Stimulated activated CD4-positive, alpha-beta T cell treated with anti-CD3 and anti-CD28 coated beads, TNF-alpha, amount 100 ng/mL, for 4 hours (primary cell): ENCODE measurements around the gene MORN1.

Source experiments
- DNase-seq, 3 experiments: peaks; one replicate each; pipeline ENCODE4 v3.0.0-alpha.2; 2020; ENCODE audit warnings: low read depth in 3 of 3

The MORN1 gene

DNA sequence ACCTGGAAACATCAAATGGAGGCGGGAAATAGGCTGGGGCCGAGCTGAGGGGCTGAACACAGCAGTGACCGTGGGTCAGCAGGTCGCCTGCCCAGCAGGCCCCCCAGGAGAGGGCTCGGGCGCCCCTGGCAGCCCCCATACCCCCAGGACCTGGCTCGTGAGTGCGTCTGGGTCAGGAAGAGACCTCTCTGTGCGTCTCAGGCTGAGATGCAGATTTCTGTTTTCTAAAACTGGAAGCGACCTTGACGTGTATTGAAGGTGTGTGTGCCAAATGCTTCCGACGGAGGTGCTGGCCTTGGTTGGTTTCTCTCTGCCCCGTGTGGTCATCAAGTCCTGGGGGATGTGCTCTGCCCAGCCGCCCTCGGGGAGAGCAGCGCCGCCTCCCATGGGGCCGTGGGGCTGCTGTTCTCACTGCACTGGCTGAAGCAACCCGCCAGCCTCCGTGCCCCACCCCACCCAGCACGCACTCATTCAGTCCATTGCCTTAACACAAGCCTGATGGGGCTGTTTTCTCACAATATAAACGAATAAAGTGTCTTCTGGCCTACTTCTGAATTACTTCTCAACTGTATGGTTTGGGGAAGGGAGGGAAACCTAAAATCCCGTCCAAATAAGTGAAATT is 13.6 kb upstream of the MORN1 start:
- DNase-seq, result no peak

DNA sequence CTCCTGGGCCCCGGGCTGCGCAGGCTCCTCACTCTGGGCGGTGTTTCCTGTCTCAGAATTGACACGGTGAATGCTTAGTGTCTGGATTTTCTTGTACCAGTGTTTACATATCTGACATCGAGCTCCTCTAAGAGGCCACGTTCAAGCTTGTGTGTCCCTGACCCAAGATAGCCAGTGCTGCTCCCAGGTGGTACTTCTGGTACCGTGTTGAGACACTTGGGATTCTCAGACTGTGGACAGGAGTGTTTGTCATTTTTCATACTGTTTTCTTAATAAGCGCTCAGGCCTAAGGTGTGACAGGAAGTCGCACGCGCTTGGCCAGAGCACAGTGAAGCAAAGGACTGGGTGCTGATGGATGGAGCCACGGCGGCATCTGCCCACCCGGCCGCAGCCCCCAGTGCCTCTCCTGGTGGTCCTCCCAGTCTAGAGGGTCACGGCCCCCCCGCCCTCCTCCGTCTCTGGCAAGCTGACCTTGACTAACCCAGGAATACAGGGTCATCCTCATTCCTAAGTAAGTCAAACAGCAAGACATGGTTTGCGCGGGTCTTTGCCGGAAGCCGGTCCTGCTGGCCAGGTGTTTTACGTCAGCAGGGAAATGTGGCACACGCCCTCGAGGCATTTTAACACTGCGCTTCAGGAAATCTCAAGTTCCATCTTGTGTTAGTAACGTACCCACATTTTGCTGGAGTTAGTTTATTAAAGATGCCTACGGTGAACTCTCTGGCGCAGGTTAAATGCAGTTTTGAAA is 13.0 kb upstream of the MORN1 start:
- DNase-seq, result no peak

DNA sequence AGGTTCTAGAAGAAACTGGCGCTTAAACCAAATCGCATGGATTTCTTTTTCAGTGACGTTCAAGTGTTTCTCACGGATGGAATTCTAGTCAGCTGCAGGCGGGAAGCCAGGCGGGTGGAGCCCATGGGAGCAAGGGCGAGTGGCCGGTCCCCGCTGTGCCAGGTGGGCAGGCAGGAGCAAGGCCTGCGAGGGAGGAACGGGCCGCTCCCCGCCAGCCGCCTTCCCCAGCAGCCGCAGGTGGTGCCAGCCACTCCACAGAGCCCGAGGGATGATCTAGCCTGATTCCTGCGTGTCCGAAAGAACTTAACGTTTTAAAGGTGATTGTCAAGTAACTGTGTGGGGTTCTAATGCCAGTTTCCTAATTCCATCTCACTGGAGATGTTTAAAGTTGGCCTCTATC is 11.9 kb upstream of the MORN1 start:
- DNase-seq, result no peak

DNA sequence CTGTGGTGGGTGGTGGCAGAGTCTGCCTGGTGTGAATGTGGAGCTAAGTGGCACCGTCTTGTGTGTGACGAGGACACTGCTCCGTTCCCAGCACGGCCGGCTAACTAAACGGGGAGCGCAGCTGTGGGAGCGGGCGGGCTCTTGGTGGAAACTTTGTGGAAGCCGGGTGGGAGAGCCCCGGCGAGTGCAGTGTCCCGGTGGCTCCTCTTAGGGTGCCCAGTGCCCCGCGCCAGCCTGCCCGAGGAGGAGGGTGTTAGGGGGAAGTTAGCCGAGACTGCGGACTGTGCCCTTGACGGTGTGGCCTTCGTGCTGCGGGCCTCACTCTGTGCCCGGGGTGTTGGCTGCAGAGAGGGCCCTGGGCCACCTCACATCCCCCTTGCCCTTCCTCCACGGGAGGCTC is 11.1 kb upstream of the MORN1 start:
- no peak for DNase-seq

DNA sequence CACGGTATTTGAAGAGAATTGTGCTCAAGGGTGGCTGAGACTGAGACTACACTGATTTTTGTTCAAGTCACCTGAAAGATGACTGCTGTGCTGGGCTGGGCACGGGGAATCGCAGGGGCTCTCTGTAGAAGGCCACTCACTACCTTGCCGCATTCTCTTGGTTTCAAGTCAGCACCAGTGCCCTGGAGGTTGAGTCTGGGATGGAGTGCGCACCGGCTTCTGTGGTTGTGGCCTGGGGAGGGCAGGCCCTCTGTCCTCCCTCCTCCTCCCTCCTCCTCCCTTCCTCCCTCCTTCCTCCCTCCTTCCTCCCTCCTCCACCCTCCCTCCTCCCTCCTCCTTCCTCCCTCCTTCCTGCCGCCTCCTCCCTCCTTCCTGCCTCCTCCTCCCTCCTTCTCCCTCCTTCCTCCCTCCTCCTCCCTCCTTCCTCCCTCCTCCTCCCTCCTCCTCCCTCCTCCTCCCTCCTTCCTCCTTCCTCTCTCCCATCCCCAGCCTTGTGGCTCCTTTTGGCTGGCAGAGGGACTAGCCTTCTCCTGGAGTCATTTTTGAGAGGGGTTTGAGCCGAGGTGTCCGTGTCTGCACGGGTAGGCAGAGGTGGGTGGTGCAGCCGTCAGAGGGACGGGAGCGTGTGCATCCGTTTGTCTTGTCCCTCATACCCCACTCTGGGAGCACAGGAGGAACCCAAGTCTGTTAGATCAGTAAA is 9.7 kb upstream of the MORN1 start:
- DNase-seq, result no peak

DNA sequence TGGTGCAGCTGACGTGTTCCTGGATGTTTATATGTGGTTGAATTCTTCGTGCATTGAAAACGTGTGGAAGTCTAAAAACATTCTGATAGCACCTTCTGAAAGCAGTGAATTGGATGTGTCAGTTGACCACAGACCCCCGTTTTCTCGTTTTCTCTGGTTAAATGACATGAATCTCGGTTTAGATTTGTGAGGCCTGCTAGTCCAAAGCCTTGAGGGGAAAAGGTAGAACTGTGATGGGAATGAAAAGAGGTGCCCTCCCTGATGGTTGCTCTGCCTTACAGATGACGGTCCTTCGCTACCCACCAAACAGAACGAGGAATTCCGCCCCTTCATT is 9.2 kb upstream of the MORN1 start:
- no peak for DNase-seq

DNA sequence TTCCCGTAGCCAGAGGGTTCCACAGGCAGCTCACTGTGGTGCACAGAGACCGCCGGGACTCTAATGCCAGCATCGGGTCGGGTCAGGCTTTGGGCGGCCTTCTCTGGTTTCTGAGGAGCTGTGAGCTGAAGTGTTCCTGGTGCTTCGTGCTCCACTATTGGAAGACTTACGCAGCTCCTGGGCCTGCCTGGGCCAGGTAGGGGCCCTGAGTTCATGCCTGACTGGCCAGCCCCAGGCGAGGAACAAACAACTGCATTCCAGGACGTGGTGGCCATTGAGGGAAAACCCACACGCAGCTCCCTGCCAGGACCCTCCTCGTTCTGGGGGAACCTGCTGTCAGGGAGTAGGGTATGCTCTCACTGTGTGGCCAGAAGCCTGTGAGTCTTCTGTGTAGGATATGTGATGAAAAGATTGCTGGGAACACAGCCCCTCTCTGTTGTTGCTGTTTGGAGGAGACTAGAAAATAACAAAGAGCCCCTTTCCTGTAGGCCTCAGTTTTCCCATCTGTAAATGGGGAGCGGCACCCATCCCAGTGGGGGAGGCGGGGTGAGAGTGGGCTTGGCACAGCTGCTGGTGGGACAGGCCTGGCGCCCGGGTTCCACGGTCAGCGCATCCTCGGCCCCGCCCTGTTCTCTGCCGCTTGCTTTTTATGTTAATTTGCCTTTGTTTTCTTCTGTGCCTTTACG is 8.7 kb upstream of the MORN1 start:
- DNase-seq, result no peak

DNA sequence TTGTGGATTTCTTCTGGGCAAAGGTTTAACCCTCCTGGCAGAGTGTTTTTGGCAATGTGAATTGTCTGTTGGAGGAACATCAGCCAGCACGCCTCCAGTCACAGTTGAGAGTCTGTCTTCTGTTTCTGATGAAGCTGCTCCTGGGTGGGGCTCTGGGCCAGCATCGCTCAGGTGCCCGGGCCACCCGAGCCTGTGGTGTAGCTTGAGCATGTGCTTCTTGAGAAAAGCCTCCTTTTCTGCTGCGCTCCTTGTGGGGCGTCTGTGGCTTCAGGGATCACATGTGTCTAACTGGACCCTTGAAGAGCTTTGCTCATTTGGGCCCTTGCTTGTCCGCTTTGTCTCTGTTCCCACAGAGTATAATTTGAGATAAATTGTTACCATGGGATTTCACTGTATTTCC is 7.5 kb upstream of the MORN1 start:
- no peak for DNase-seq

DNA sequence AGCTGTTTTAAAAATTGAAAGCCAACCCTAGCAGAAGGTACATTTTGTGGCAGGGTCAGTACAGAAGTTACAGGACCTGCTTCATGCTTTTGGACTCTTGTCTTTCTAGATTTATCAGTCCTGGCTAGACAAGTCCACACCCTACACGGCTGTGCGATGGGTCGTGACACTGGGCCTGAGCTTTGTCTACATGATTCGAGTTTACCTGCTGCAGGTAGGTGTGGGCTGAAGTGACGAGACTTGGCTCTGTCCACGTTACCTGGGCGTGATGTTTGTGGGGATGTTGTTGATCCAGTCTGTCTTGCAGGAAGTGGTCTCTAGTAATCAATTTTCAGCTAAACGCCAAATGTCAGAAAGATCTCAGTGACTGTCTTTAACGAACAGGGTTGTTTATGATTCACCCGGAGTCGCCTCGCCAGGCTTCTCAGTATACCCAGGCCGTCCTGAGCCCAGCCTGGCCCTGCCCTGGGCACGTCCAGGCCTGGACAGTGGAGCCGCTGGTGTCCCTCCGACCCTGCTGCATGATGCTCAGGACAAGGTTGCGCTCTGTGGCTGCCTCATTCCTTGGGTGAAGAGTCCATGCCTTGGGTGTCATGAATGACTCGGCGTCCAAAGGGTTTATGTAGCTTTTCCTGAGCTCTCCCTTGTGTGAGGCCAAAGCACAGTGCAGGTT is 5.8 kb upstream of the MORN1 start:
- no peak for DNase-seq

DNA sequence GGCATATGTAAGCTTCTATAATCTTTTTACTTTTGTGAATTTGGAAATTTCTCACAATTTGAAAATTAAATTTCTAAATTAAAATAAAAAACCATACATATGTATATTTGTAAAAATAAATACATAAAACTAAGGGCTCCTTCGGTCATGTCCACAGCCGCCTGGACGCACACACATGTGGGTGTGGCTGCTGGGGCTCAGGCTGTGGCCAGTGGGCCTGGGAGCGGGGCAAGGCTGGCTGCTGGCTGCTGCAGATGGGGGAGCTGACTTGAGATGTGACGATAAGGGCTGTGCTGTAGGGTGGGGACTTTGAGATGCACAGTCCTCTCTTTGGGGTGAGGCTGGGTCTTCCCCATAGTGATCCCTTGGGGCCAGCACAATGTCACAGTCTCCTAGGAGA is 5.1 kb upstream of the MORN1 start:
- DNase-seq, result no peak

DNA sequence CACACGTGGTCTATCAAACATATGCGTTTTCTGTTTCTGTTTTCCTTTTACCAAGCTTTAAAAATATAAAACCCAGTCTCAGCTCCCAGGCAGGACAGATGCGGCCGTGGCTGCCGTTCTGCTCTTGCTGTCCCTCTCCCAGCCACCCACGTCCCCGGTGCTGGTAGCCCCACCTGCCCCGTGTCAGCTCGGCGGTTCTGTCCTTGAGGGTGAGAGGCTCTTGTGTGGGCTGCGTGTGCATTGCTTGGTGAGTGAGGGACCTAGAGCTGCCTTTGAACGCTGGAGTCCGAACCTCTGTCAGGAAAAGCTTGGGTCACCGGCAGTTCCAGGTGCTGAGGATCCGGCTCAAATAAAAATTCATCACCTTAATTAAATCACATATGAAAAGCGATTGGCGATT is 4.7 kb upstream of the MORN1 start:
- no peak for DNase-seq

DNA sequence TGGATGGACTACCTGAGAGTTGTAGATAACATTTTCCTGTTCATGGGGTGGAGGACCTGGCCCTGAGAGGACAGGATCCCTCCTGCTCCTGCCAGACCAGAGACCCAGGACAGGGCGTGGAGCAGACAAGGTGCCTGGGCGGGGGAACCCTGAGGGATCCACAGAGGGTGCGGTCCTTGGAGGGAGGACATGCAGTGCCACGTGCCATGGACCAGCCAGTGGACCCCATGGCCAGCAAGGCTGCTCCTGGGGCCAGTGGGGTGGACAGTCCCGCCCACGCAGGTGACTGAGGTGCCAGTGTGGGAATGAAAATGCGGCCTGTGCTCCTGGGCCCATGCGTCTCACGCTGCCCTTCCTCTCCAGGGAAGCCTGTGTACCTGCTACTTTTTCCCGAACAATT is 3.9 kb upstream of the MORN1 start:
- DNase-seq, result no peak

DNA sequence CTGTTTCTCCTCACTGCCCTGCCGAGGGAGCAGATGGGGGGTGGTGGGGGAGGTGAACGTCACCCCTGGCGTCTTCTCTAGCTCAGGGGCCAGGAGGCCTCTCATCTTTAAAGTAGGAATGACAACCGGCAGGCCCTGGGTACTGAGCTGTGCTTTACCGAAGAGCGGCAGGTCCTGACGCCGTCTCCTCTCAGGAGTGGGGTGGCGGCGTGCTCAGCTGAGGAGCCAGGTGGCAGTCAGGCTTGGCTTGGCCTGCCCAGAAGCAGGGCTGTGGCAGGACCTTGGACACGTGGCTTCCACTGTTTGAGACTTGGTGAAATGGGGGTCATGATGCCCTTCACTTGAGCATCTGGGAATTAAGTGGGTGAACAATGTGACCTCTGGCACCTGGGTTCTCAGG is 3.4 kb upstream of the MORN1 start:
- no peak for DNase-seq

DNA sequence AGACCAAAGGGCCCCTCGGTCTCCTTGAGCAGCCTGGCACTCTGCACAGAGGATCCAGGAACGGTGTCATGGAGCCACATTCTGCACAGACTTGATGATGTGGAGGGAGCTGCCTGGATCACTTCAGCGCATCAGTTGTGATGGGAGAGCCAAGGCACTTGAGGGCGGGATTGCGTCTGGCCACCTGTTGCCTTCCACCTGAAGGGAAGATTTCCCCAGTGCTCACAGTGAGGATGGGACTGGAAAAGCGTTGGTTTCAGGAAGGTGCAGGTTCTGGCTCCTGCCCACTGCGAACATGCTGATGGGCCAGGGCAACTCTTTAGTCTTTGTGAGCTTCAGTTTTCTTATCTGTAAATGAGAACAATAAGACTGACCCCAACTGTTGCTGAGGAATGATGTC is 2.9 kb upstream of the MORN1 start:
- no peak for DNase-seq

DNA sequence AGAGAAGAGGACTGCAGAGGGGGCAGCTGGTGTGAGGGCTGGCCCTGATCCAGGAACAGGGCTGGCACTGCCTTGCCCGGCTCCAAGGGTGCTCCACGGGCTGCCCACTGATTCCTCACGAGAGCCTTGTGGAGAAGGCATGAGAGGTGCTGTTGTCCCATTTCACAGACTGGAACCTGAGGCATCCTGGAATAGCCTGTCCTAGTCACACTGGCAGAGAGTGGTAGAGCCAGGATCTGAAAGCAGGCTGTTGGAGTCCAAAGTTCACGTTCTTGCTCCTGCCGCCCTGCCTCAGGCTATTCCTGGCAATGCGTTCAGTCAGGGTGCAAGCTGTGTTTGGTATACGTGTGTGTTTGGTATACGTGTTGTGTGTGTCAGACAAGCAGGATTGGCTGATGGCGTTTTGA is 2.1 kb upstream of the MORN1 start:
- DNase-seq, result no peak

DNA sequence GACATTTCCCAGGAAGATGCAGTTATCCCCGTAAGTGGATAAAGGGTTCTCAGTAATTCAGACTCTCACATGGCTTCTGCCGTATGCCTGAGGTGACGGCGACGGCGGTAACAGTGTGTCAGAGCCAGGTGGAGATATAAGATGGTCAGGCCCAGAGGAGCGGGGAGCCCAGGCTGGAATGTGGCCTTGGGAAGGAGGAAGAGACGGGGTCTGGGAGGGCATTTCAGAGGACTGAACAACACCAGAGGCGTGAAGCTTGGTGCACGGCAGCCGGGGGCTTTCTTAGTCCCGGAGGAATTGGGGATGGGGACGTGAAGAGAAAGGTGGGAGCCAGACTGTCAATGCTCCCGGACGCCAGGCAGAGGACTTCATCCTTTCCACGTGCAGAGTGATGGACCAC is 1.3 kb upstream of the MORN1 start:
- DNase-seq, result no peak

DNA sequence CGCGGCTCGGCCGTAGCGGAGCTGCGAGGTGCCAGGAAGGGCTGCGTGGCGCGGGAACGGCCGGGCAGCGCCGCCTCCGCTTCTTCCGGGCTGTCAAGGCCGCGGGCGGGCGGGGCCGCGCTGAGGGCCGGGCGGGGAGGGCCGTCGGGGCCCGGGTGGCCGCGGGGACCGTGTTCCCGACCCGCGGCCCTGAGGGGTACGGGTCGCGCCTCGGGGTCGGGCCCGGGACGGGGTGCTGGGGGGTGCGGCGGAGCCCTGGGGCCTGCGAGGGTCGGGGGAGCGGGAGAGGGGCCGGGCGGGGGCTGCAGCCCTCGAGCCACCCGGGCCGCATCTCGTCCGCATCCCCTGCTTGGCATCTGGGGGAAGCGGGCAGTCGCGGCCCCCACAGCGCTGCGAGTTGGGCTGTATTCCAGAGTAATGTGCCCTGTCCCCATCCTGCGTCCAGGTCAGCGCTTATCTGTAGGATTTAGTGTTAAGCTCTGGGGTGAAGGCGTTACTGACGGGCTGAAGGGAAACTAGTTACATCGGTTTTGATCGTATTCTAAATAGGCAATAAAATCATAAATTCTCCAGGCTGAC is 666 bp upstream of the MORN1 start:
- no peak for DNase-seq

DNA sequence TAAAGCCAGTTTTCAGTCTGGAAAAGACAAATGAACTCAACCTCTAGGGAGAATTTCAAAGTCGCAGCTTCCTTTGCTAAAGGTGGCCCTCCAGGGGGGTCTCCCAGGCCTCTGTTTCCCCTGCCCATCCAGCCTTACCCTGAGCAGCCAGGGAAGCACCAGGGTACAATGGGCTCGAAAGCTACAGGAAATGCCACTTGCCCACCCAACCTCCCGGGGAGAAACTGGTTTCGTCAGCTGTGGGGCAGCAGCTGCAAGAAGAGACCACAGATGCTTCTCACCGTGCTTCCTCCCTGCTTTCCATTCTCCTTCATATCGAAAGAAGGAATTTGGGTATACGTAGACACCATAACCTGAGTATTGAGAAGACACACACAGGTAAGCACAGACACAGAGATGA is 1.7 kb downstream of the MORN1 start:
- DNase-seq, result no peak

DNA sequence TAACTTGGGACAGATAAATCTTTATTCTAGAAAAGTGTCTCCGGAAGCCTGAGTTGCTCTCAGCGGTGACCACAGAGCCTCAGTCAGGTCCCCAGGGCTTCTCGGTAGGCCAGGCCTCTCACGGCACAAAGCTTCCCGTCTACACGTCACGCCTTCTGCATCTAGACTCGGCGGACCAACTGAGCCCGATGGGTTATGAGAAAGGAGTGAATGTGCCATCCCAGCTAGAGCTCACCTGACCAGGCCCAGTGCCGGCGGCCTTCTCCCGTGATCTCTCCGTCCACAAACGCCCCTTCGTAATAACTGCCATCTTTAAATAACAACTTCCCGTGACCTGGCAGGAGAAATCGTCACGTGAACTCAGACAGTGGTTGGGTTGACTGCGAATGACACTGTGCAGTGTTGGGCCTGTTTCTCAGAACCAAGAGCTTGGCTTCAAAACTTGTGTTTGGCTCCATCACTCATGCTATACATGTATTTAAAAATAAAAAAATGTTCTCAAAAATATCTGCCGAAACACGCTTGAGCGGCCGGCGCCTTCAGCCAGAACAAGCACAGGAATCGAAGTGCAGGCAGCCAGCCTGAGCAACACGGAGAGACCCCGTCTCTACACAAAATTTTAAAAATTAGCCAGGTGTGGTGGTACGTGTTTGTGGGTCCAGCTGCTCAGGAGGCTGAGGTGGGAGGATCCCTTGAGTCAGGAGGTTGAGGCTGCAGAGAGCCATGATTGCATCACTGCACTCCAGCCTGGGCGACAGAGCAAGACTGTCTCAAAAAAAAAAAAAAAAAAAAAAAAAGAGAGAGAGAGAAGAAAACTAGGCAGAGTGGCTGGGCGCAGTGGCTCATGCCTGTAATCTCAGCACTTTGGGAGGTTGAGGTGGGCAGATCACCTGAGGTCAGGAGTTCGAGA is 3.1 kb downstream of the MORN1 start:
- DNase-seq, result no peak

DNA sequence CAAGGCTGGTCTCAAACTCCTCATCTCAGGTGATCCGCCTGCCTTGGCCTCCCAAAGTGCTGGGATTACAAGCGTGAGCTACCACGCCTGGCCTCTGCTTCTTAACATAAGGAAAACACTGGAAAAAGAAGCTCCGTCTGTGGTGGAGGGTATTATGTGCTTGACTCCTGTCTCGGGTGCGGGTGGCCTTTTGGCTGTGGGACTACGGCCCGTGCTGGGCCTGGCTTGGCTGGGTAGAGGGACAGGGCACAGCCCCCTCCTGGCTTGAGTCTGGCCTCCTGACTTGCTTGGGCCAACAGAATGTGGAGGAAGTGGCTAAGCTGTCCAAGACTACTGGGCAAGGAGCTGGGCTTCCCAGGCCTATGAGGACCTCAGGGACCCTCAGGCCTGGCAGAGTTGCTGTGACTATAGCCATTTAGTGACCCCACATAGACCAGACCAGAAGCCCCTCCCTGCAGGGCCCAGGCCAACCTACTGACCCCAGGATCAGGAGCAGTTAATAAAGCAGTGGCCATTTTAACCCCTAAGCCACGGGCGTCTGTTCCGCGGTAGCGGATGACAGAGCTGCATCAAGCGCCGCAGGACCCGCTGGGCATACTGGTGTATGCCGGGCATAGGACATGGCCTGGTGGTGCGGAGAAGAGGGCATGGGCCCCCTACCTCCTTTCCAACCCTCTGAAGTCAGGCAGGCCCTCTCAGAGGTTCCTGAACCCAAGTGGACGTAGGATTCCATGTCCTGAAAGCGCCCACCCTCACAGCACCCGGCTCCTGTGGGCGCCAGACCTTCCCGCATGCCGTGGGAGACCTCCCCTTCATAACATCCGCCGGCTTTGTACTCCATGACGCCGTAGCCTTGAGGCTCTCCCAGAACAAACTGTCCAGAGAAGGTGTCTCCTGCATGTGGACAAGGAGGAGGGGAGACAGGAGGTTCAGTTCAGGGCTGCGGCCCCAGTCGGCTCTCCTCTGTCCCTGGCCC is 4.4 kb downstream of the MORN1 start:
- no peak for DNase-seq
